Effector memory CD4-positive, alpha-beta T cell (primary cell): ENCODE results near the gene PEX16.
"Not testable (repeated sequence)": the region's sequence is repeated elsewhere in the genome, so short reads cannot be mapped to it uniquely, and the experiment has no call there.

Source experiments
- DNase-seq, 3 donors: peaks; one replicate each; pipeline ENCODE4 v3.0.0-alpha.2; 2020
- H3K27ac ChIP-seq: 2 replicates; pipeline ENCODE4 v1.7.0; 2013; ENCODE audit warnings: mild to moderate bottlenecking, low read length, moderate library complexity; ENCODE audit not compliant: insufficient read depth, poor library complexity, severe bottlenecking
- H3K27me3 ChIP-seq: replicated peaks from 2 replicates; pipeline ENCODE4 v1.7.0; 2013; ENCODE audit warnings: mild to moderate bottlenecking, low read length; ENCODE audit not compliant: insufficient read depth, control insufficient read depth, poor library complexity, severe bottlenecking
- H3K36me3 ChIP-seq: 2 replicates; pipeline ENCODE4 v1.7.0; 2013; ENCODE audit warnings: mild to moderate bottlenecking, low read length, moderate library complexity; ENCODE audit not compliant: control insufficient read depth, insufficient read depth
- H3K4me1 ChIP-seq: 2 replicates; pipeline ENCODE4 v1.7.0; 2013; ENCODE audit warnings: low read length, mild to moderate bottlenecking; ENCODE audit not compliant: control insufficient read depth, insufficient read depth, poor library complexity, severe bottlenecking
- H3K4me3 ChIP-seq: 2 replicates; pipeline ENCODE4 v1.7.0; 2013; ENCODE audit warnings: low read length, low read depth, mild to moderate bottlenecking; ENCODE audit not compliant: insufficient read depth, poor library complexity, severe bottlenecking
- H3K9me3 ChIP-seq: 2 replicates; pipeline ENCODE4 v1.7.0; 2013; ENCODE audit warnings: mild to moderate bottlenecking, low read length, moderate library complexity; ENCODE audit not compliant: control insufficient read depth

The PEX16 gene

DNA sequence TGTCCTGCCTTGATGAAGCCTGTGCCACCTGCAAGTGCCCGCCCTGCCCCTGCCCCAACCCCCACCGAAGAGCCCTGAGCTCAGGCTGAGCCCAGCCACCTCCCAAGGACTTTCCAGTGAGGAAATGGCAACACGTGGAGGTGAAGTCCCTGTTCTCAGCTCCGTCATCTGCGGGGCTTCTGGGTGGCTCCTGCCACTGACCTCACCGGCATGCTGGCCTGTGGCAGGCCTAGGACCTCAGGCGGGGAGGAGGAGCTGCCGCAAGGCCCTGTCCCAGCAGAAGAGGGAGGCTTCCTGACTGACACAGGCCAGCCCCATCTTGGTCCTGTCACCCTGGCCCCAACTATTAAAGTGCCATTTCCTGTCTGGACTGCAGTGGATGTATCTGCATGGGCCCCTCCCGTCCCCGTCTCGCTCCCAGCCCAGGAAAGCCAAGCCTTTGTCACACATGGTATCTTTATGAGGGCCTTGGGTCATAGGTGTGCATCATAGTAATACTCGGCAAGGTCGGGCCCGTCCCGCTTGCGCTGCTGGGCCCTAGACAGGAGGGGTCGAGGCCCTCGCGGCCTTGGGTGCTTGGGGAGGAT, 11.5 kb downstream of the PEX16 start:
- Histone ChIP-seq H3K4me3 (no peak overlapping the region), H3K36me3 (peaks cover 23% of the 10 kb centered on the region), H3K4me1 (no peaks in the 10 kb centered on the region), H3K27ac (no peak overlapping the region), H3K9me3 (no peaks in the 10 kb centered on the region), H3K27me3 (no peaks in the 10 kb centered on the region)
- DNase-seq = no peak

- H3K4me1 ChIP-seq, H3K27me3 ChIP-seq, H3K27ac ChIP-seq, DNase-seq, H3K4me3 ChIP-seq, H3K9me3 ChIP-seq: not testable (repeated sequence)
- peaks cover 16% of the 10 kb centered on the region for H3K36me3 ChIP-seq
These were observed 12.1 kb downstream of the PEX16 start for GRCh38 chr11:45905576-45905975.

GRCh38 chr11:45905095-45905494, 12.6 kb downstream of the PEX16 start:
- H3K36me3 ChIP-seq = peaks cover 12% of the 10 kb centered on the region
- H3K9me3 ChIP-seq = no peaks in the 10 kb centered on the region
- H3K4me3 ChIP-seq = no peak overlapping the region
- DNase-seq = no peak
- H3K27me3 ChIP-seq = peaks cover 6% of the 10 kb centered on the region
- no peak overlapping the region for H3K27ac ChIP-seq
- peaks cover 6% of the 10 kb centered on the region for H3K4me1 ChIP-seq

GRCh38 chr11:45904309-45904915, 13.3 kb downstream of the PEX16 start:
- H3K27me3 ChIP-seq = peaks cover 10% of the 10 kb centered on the region
- no peaks in the 10 kb centered on the region for H3K9me3 ChIP-seq
- H3K4me3 ChIP-seq = no peak overlapping the region
- H3K27ac ChIP-seq = no peak overlapping the region
- peaks cover 9% of the 10 kb centered on the region for H3K4me1 ChIP-seq
- no peak for DNase-seq
- H3K36me3 ChIP-seq = peaks cover 5% of the 10 kb centered on the region

DNA sequence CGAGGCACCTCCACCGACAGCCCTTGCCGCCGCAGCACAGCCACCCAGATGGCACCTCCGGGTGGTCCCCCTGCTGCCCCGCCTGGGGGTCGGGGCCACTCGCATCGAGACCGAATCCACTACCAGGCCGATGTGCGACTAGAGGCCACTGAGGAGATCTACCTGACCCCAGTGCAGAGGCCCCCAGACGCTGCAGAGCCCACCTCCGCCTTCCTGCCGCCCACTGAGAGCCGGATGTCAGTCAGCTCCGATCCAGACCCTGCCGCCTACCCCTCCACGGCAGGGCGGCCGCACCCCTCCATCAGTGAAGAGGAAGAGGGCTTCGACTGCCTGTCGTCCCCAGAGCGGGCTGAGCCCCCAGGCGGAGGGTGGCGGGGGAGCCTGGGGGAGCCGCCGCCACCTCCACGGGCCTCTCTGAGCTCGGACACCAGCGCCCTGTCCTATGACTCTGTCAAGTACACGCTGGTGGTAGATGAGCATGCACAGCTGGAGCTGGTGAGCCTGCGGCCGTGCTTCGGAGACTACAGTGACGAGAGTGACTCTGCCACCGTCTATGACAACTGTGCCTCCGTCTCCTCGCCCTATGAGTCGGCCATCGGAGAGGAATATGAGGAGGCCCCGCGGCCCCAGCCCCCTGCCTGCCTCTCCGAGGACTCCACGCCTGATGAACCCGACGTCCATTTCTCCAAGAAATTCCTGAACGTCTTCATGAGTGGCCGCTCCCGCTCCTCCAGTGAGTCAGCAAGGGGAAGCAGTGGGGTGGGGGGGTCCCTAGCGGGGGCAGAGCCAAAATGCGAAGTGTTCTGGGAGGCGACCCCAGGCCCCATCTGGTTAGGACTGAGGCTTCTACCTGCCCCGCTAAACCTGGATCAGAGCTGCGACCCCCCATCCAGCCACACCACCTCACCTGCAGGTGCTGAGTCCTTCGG, 15.0 kb downstream of the PEX16 start:
- H3K9me3 ChIP-seq = no peaks in the 10 kb centered on the region
- no peaks in the 10 kb centered on the region for H3K36me3 ChIP-seq
- H3K27ac ChIP-seq = no peak overlapping the region
- DNase-seq = no peak
- no peak overlapping the region for H3K4me3 ChIP-seq
- H3K4me1 ChIP-seq = peaks cover 18% of the 10 kb centered on the region
- H3K27me3 ChIP-seq = peaks cover 19% of the 10 kb centered on the region

GRCh38 chr11:45901626-45902025, 16.1 kb downstream of the PEX16 start:
- Histone ChIP-seq H3K27me3 (peaks cover 25% of the 10 kb centered on the region), H3K36me3 (no peaks in the 10 kb centered on the region), H3K27ac (no peak overlapping the region)

GRCh38 chr11:45900916-45901617, 16.6 kb downstream of the PEX16 start:
- no peak for DNase-seq
- H3K4me3 ChIP-seq = no peak overlapping the region
- no peaks in the 10 kb centered on the region for H3K9me3 ChIP-seq
- peaks cover 25% of the 10 kb centered on the region for H3K27me3 ChIP-seq
- H3K27ac ChIP-seq = no peak overlapping the region
- H3K4me1 ChIP-seq = peaks cover 18% of the 10 kb centered on the region
- H3K36me3 ChIP-seq = no peaks in the 10 kb centered on the region

More at GRCh38 chr11:45901626-45902025, 16.1 kb downstream of the PEX16 start:
- Histone ChIP-seq H3K4me1 (peaks cover 18% of the 10 kb centered on the region), H3K4me3 (no peak overlapping the region), H3K9me3 (no peaks in the 10 kb centered on the region)
- DNase-seq = no peak

DNA sequence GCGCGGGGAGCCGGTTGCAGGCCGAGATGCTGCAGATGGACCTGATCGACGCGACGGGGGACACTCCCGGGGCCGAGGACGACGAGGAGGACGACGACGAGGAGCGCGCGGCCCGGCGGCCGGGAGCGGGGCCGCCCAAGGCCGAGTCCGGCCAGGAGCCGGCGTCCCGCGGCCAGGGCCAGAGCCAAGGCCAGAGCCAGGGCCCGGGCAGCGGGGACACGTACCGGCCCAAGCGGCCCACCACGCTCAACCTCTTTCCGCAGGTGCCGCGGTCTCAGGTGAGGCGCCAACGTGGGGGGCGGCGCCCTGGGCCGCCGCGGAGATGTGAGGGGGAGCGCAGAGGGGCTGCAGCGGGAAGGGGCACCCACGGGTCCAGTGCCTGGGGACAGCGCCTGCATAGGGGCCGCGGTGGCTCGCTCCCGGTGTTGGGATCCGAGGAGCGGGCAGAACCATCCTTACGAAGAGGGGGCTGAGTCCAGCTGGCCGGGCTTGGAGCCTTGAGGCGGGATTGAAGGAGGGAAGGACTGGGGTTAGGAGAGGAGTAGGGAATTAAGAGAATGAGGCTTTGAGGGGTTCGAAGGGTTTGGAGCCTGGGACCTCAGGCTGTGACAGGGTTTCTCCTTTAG, 17.4 kb downstream of the PEX16 start:
- not testable (repeated sequence) for H3K27ac ChIP-seq, H3K9me3 ChIP-seq, DNase-seq, H3K4me3 ChIP-seq, H3K36me3 ChIP-seq
- H3K4me1 ChIP-seq = peaks cover 18% of the 10 kb centered on the region
- peaks cover 25% of the 10 kb centered on the region for H3K27me3 ChIP-seq

GRCh38 chr11:45899448-45900174, 18.1 kb downstream of the PEX16 start:
- H3K27ac ChIP-seq = no peak overlapping the region

More at GRCh38 chr11:45899448-45900174, 18.1 kb downstream of the PEX16 start:
- DNase-seq = peak; percentile 32 to 54 (median 43)
- H3K9me3 ChIP-seq = no peaks in the 10 kb centered on the region
- H3K27me3 ChIP-seq = peaks cover 25% of the 10 kb centered on the region
- peak overlapping the region; percentile 50 for H3K4me3 ChIP-seq
- no peaks in the 10 kb centered on the region for H3K36me3 ChIP-seq
- peaks cover 18% of the 10 kb centered on the region for H3K4me1 ChIP-seq
